ENCODE data around the gene FREM1.

FREM1 gene

DNA sequence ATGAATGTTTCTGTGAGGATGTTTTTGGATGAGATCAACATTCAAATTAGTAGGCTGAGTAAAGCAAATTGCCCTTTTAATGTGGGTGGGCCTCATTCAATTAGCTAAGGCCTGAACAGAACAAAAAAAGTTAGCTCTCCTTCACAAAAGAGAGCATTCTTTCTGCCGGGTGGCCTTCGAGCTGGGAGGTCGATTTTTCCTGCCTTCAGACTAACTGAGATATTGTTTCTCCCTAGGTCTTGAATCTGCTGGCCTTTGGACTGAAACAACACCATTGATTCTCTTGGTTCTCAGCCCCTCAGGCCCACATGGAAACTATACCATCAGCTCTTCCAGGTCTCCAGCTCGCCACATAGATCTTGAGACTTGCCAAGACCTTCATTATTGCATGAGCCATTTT lies 29.1 kb upstream of the FREM1 start:
- no peak overlapping the region for H3K27ac ChIP-seq
- no peak for DNase-seq (ENCODE audit: low spot score)
- TF ChIP-seq CTCF (IDR thresholded peaks at IDR 0.05), result no peak
- no peak overlapping the region for H3K4me3 ChIP-seq

DNA sequence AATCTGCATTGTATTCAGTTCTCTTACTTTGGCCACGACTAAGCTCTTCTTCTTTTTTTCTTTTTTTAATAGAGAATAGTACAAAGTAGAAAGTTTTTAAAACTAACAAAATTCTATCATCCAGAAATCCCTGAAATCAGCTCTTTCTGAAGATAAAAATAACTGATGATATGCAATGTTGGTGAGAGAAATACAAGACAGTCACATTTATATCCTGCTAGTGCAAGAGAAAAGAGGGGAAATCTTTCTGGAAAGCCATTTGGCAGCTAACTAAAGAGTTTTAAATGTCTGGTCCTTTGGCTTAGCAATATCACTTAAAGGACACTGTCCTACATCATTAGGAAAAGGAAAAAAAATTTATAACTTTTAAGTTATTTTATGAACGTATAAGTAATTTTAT lies 27.0 kb upstream of the FREM1 start:
- no peak for TF ChIP-seq CTCF (IDR thresholded peaks at IDR 0.05)
- Histone ChIP-seq H3K4me3 (no peak overlapping the region), H3K27ac (no peak overlapping the region)
- DNase-seq (ENCODE audit: low spot score), result no peak

GRCh38 chr9:14936491-14936890 lies 26.3 kb upstream of the FREM1 start:
- H3K4me3 ChIP-seq, result no peak overlapping the region
- no peak for TF ChIP-seq CTCF (IDR thresholded peaks at IDR 0.05)
- no peak overlapping the region for H3K27ac ChIP-seq
- DNase-seq (ENCODE audit: low spot score), result no peak

DNA sequence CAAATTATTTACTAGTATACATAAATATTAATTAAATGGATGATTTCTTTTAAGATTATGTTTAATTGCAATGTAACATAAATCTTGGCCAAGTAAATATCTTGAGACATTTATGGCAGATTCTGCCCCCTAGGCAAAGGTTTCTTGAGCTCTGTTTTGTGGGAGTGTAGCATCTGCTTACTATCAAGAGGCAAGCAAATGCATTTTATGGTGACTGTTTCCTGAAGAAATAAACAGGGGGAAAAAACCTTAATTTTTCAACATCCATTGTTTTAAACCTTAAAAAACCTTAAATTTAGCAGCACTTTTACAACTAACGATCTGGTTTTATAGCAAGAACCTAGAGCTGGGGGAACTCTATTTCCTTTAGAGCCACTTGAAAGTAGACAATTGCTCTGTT lies 25.7 kb upstream of the FREM1 start:
- Histone ChIP-seq H3K27ac (no peak overlapping the region), H3K4me3 (no peak overlapping the region)
- no peak for TF ChIP-seq CTCF (IDR thresholded peaks at IDR 0.05)
- no peak for DNase-seq (ENCODE audit: low spot score)

DNA sequence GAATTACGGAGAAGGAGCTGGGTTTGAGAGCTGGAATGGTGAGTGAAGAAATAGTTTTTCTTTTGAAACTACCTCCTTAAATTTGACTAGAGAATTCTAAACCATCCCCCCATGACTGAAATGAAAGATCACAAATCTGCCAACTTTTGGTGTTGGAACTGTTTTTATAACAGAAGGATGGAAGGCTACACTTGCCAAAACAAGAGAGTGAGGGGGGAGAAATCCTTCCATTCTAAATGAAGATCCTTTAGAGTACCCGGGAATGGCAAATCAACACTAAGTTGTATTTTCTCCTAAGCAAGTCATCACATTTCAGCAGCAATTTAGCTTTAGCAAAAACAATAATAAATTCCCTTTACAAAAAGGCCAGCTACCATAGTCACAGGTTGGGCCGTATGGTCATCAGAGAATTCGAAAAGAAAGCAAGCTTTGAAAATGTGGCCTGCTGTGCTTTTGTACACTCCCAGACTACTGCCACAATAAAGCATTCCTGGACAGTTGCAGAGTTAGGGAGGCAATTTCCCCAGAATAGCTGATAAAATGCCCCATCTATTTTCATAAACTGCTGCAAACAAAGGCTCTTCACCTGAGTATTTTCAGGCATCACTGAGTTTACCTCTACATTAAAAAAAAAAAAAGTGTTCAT lies 25.0 kb upstream of the FREM1 start:
- DNase-seq (ENCODE audit: low spot score), result no peak

DNA sequence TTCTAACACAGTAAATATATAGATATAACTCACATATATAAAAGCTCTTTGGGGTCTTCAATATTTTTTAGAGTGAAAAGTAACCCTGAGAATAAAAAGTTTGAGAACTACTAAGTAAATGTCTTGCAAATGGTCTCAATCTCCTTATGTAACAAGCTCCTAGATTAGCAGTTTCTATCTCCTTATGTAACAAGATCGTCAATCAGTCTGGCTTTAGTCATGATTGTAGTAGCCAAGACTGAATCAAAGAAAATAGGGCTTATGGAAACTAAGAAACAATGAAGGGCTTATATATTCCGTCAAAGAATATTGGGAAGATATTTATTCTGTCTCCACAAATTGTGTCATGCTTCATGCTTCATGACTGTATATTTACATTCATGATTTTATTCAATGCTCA lies 22.4 kb upstream of the FREM1 start:
- H3K4me3 ChIP-seq, result no peak overlapping the region
- no peak for TF ChIP-seq CTCF (IDR thresholded peaks at IDR 0.05)
- H3K27ac ChIP-seq, result no peak overlapping the region
- no peak for DNase-seq (ENCODE audit: low spot score)

More for the DNA sequence above, 25.0 kb upstream of the FREM1 start:
- Histone ChIP-seq H3K27ac (no peak overlapping the region), H3K4me3 (no peak overlapping the region)
- no peak for TF ChIP-seq CTCF (IDR thresholded peaks at IDR 0.05)

DNA sequence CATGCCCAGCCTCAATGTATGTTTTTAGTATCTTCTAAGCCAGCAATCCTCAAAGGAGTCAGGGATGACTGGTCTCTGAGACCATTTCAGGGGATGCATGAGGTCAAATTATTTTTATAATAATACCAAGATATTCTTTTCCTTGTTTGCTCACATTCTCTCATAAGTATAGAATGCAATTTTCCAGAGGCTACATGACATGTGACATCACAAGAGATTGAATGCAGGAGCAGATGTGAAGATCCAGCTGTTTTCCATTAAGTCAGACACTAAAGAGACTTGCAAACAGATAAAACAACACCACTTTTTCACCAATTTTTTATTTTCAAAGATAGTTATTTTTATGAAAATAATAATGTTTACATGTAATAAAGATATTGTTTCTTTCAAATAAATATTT lies 22.0 kb upstream of the FREM1 start:
- no peak for DNase-seq (ENCODE audit: low spot score)
- TF ChIP-seq CTCF (IDR thresholded peaks at IDR 0.05), result no peak
- no peak overlapping the region for H3K4me3 ChIP-seq
- no peak overlapping the region for H3K27ac ChIP-seq

Measured in coronary artery (tissue), 2 donors.